Measurements from ENCODE around the gene MSI2.

MSI2 gene

DNA sequence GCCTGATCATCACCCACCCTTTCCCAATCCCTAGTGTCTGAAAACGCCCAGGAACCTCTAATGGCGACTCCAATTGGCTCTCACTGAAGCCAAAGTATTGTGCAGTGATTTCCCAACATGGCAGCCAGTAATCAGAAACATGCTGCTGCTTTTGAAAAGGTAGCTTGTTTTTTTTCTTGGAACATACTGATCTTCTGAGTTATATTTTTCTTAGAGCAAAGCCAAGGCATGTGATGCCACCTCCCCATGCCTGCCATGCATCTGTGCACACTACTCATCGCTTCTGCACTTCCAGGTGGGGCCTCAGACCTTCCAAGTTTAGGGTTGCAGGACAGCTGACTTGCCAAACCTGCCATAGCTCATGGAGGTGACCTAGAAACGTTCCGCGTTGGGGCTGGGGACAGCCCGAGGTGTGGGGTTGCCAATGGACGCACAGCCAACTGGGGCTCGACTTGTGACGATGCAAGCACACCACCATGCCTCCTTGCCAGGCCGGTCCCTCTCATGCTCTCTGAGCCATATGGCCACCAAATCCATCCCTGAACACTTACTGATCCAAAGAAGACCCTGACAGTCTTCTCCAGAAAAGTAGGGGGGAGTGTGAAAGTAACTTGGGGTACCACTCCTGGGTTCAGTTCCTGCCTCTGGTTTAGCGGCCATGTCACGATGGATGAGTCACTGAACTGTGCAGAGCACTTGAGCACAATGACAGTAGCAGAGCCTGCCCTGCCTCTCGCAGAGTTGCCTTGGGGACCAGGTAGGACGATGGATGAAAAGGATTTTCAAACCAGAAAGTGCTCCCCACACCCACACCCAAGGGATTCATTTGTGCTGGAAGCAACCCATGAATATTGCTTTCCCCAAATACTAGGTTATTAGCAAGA lies 333.1 kb downstream of the MSI2 start:
- DNase-seq, result no peak

DNA sequence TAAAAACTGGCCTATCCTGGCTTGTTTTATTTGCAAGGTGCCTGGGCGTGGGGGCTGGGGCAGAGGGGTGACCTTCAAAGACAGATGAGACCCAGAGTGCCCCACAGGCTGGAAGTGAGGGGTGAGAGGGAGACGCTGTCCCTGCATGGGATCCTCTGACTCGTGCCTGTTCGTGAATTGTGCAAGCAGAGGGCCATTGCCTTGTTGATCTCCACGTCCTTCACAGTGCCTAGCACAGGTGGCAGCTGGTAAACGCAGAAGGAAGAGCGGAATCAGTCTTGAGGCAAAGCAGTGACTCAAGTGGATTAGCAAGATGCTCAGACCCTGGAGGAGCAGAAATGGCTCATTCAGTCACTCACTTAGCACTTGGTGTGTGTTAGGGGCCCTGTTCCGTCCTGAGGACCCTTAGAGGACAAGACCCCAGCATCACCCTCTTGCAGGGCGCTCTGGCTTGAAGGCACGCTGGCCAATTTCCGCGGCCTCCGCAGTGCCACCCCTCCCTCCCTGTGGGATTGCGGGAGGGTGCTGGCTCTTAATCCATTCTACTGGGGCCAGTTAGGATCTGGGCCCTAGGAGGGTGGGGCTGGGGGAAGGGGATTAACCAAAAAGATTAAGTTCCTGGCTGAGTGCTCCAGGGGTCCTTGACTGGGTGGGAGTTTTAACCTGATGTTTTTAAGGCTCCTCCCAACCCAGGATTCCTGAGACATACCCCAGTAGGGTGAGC lies 337.6 kb downstream of the MSI2 start:
- DNase-seq, result no peak

GRCh38 chr17:57594767-57595166 lies 338.4 kb downstream of the MSI2 start:
- no peak for DNase-seq

- DNase-seq, result no peak
Measured at GRCh38 chr17:57595426-57595825, 339.1 kb downstream of the MSI2 start.

GRCh38 chr17:57595947-57596695 lies 339.8 kb downstream of the MSI2 start:
- DNase-seq, result no peak

DNA sequence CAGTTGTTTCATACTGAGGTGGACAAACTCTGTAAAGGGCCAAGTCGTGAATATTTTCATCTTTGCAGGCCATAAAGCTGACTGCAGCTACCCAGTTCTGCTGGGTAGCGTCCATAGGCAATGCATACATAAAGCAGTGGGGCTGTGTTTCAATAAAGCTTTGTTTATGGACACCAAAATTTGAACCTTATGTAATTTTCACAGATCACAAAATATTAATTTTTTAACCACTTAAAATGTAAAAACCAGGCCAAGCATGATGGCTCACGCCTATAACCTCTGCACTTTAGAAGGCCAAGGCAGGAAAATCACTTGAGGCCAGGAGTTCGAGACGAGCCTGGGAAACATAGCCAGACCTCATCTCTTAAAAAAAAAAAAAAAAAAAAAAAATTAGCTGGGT lies 340.8 kb downstream of the MSI2 start:
- DNase-seq, result no peak

DNA sequence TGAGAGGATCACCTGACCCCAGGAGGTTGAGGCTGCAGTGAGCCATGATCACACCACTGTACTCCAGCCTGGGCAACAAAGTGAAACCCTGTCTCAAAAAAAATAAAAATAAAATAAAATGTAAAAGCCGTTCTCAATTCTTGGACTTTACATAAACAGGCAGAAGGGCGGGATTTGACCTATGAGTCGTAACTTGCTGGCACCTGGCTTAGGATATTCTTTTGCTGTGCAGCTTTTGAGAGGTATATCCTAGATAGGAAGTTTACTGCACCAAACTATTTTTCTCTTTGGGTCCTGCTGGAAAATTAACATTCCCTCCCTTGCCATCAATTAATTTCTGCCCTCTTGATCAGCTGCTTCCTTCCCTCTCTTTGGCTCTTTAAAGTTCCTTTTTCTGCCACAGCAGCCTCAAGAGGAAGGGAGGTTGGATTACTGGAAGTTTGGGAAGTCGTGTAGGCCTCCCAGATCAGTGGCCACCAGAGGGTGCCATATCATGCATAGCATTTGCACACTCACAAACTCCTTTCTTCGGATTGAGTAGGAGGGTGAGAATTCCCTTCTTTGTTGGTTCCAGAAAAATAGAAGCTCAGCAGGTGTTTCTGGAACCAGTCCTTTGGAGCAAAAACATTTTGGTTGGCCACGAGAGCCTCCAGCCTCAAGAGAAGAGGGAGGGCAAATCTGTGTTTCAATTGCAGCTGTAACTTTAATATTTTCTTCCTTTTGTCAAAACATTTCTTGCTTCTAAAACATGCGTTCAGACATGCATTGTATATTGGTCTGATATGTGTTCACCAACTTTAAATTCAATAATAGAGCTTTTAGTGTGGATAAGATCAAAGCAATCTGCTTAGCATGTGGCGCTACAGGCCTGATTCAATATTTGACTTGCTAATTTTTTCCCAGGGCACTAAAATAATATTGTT lies 341.5 kb downstream of the MSI2 start:
- no peak for DNase-seq

- no peak for DNase-seq
Measured at GRCh38 chr17:57599271-57600045, 343.1 kb downstream of the MSI2 start.

DNA sequence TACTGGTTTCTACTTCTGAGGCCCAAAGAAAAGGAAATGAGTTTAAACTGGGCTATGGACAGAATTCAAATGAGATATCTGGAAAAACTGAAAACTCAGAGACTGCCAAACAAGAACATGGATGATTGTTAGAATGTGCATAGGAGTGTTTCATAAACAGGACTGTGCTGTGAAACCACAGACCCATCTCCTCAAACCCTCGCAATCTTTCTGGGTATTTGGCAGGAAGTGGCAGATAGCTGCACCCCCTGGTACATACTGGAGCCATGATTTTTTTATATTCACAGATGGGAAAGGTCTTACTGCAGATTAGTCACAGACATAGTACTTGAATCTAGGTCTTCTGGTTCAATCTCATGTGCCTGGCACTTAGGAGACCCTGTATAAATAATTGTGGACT lies 343.8 kb downstream of the MSI2 start:
- DNase-seq, result no peak

- DNase-seq, result no peak
Measured at GRCh38 chr17:57601143-57601735, 344.9 kb downstream of the MSI2 start.

DNA sequence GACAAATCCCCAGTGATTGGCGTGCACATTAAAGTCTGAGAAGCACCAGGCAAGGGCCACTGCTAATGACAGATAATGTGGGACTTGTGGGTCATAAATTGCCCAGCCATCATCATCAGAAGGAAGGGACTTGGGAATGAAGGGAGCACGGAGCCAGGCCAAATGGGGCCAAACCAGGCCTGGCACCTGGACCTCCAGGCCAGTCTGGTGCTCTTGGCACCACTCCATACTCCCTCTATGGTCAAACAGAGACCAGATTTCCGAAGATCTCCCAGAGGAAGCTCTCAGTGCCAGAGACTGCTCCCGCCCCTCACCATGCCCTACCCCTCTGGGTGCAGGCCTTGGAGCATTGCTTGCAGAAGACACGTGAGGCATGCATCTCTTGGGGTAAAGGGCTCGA lies 346.6 kb downstream of the MSI2 start:
- no peak for DNase-seq

- no peak for DNase-seq
Measured at GRCh38 chr17:57603546-57603945, 347.2 kb downstream of the MSI2 start.

GRCh38 chr17:57603978-57604377 lies 347.7 kb downstream of the MSI2 start:
- peak; percentile 64 for DNase-seq

GRCh38 chr17:57604771-57605674 lies 348.7 kb downstream of the MSI2 start:
- DNase-seq, result no peak

GRCh38 chr17:57605675-57606105 lies 349.4 kb downstream of the MSI2 start:
- no peak for DNase-seq

- DNase-seq, result no peak
Measured at GRCh38 chr17:57606111-57606875, 350.0 kb downstream of the MSI2 start.

DNA sequence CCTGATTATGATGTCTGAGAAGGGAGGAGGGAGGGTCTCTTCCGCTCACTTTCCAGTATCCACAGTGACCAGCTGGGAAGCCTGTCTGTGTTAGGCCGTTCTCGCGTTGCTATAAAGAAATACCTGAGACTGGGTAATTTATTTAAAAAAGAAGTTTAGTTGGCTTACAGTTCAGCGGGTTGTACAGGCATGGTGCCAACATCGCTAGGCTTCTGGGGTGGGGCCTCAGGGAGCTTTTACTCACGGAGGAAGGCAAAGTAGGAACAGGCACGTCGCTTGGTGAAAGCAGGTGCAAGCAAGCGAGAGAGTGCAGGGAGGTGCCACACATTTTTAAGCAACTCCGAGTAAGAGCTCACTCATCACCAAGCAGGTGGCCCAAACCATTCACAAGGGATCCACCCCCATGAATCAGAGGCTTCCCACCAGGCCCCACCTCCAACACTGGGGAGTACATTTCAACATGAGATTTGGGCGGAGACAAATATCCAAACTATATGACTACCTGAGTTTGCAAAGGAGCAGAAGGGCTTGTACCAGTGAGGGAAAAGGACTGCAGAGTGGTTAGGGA lies 351.3 kb downstream of the MSI2 start:
- no peak for DNase-seq

DNA sequence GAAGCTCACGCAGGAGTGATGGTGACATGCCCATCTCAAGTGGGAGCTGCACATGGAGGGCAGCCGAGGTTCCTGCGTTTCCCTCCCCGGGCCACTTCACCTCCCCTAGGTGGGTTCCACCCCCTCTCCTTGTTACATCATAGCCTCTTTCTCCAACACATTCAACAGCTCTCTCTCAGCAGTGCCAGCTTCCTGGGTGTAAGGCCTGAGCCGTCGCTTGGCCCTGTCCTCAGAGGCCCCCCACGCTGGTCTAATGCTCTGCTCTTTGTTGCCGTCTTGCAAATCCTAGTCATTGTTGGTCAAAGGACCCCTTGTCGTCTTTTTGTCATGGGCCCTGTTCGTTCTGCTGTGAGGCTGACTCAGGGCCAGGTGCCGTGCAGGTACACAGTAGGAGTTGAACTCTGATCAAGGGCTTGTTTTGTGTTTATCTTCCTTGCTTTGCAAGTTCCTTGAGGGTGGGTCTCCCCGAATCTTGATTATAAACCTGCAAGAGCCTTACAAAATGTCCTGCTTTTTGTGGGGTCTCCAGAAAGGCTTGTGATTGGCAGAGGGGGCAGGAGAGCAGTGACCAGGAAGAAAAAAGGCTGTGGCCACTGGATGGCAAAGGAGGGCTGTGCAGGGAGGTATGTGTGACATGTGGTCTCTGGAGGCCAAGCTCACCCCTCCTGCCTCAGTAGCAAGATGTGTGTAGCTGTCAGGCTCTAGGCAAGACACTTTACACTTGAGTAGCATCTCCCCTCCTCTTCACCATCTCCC lies 352.2 kb downstream of the MSI2 start:
- DNase-seq, result no peak

Data from activated CD4-positive, CD25-positive, alpha-beta regulatory T cell treated with anti-CD3 and anti-CD28 coated beads, Interleukin-2, amount 50 U/mL, for 72 hours (primary cell).